Suppressor macrophage treated with lipopolysaccharide for 4 hours (primary cell): ENCODE data around the gene IL36B.

Experiments
- DNase-seq: peaks from one replicate; pipeline ENCODE4 v3.0.0-alpha.2; 2020

IL36B gene

GRCh38 chr2:113075600-113075999 lies 22.9 kb upstream of the IL36B start:
- no peak for DNase-seq

- DNase-seq, result no peak
Observed at GRCh38 chr2:113075030-113075429, 22.4 kb upstream of the IL36B start.

DNA sequence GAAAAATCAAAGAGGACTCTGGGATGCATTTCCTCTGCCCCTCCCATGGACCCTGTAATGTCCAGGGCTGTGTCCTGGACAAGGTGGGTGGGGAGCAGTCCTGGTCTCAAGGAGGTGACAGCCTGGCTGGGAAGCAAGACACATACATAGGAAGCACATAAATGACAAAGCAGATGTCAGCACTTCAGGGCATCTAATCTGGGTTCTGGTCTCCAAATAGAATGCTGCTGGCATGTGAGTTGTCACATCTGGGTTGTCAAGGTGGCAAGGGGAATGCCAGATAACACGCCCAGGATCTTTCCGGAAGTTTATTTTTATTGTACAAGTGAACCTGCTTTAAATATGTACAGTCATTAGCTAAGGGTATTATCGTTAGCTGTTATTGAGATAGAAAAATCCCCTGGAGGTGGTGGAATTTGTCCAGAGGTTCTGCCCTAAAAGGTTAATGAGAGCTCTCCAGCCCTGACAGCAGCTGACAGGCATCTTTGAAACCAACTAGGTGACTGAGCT lies 20.7 kb upstream of the IL36B start:
- DNase-seq, result no peak

DNA sequence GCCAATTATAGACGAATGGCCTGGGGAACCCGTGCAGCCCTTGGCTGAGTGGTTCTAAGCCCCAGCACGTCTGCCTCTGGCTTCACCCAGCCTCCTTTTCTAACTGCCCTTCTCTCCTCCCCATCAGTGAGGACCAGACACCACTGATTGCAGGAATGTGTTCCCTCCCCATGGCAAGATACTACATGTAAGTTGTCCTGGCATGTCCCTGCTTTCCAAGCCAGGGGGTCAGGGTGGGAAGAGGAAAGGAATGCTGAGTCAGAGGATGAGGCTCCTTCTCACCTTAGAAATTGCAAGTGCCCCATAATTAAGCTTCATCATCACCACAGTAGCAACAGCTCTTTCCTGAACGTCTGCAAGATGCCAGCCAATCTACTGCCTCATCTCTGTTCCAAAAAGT lies 19.9 kb upstream of the IL36B start:
- no peak for DNase-seq

GRCh38 chr2:113070606-113070975 lies 17.9 kb upstream of the IL36B start:
- DNase-seq, result no peak

- DNase-seq, result no peak
Observed at GRCh38 chr2:113069676-113070605, 17.3 kb upstream of the IL36B start.

- no peak for DNase-seq
Observed at GRCh38 chr2:113068706-113069485, 16.2 kb upstream of the IL36B start.

DNA sequence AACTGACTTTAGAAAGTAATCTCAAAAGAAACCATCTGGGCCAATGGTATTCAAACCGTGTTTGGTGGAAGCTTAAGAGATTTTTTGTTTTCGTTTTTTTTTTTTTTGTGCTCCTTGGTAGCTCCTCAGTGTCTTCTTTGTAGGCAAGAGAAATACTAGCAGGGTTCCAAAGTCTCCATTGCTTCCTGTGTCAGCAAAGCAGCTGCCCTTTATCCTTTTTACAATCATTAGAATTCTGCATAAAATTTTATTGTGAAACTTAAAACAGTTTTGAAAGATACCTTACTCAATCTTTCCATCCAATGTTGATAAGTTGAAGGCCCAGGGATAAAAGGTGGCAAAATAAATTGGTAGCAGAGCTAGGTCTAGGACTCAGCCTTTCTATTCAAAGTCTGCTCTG lies 15.6 kb upstream of the IL36B start:
- no peak for DNase-seq

DNA sequence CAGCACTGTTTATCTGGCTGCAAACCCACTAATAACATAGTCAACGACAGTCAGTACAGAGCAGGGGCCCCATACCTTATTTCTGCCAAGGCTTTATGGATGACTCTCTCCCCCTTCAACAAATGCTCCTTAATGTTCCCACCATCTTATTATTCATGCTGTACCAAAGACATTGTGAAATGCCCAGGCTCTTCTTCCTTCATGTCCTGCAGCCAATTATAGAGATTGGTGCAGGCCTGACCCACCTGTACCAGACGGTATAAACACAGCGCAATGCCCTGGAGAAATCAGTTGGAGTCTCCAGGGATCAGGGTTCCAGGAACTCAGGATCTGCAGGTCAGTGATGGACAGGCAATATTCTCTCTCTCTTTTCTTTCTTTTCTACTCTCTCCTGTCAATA lies 15.0 kb upstream of the IL36B start, which contains the start of gene IL1F10:
IL1F10 (plus strand) TSS at position 290 of the 400 bp plus-strand sequence. CDS start 4,769 bp downstream, outside the sequence.
- DNase-seq, result no peak

DNA sequence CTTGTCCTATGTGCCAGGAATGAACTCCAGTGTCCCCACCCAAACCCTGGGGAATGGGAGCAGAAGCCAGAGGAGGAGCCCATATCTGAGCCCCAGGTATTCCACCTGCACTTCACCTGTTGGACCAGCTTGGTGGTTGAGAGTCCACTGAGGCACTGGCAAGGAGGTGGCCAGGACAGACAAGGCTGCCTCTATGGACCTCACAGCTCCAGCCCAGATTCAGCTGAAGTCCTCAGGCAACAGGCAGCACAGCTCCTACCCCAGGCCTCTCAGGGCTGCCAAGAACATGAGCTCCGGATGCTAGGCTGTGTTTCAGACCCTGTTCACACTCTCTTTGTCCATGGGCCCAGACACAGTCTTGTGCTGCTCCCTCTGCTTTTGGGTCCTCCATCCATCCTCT lies 12.2 kb upstream of the IL36B start:
- no peak for DNase-seq

DNA sequence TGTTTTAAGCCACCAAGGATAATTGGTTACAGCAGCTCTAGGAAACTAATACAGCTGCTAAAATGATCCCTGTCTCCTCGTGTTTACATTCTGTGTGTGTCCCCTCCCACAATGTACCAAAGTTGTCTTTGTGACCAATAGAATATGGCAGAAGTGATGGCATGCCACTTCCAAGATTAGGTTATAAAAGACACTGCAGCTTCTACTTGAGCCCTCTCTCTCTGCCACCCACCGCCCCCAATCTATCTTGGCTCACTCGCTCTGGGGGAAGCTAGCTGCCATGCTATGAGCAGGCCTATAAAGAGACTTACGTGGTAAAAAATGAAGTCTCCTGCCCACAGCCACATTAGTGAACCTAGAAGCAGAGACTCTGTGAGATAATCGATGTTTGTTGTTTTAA lies 11.6 kb upstream of the IL36B start:
- DNase-seq, result no peak

DNA sequence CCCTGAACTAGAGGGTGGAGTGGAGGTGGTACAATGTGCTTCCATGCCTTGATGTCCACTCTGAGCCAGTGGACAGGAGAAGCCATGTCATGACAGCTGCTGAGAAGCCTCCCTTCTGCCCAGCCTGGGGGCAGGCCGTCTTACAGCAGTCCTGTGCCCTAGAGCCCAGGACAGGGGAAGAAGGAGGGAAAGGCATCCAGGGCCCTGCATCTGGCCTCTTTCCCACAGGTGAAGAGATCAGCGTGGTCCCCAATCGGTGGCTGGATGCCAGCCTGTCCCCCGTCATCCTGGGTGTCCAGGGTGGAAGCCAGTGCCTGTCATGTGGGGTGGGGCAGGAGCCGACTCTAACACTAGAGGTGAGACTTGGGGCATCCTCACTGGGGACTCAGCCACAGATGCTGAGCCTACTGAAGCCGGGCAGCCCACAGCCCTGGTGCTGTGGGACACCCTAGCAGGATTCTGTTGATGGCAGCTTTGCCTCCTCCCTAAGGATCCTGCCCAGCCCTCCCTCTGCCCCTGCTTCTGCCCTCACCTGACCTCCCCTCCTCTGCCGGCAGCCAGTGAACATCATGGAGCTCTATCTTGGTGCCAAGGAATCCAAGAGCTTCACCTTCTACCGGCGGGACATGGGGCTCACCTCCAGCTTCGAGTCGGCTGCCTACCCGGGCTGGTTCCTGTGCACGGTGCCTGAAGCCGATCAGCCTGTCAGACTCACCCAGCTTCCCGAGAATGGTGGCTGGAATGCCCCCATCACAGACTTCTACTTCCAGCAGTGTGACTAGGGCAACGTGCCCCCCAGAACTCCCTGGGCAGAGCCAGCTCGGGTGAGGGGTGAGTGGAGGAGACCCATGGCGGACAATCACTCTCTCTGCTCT lies 9.5 kb upstream of the IL36B start:
- DNase-seq, result no peak

DNA sequence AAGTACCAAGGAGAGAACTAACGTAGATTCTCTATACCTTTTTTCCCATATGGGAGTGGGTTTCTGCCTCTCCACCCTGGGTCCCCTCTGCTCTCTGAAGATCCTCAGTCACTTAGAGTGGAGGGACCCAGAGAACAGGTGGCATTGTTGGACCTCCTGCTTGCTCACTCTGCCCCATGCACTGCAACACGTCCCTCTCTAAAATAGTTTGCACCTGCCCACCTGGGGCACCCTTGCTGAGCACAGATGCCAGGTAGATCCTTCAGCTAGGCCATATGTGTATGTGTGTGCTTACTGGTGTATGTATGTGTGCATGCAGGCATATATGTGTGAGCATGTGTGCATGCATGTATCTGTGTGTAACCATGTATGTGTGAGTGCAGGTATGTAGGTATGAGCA lies 8.6 kb upstream of the IL36B start:
- DNase-seq, result no peak

DNA sequence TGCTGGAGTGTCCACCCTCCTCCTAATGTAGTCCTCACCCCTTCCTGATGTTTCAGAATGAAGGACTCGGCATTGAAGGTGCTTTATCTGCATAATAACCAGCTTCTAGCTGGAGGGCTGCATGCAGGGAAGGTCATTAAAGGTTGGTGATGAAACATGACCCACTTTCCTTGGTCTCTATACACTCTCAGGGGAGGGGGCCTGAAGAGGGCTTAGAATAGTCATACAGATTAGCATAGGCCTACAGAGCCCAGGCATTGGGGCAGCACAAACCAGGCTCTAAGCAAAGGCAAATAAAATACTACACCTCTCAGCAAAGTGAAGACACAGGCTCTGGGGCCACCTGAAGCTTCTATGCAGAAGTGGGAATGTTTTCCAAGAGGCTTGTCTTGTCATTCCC lies 8.1 kb upstream of the IL36B start:
- DNase-seq, result no peak

DNA sequence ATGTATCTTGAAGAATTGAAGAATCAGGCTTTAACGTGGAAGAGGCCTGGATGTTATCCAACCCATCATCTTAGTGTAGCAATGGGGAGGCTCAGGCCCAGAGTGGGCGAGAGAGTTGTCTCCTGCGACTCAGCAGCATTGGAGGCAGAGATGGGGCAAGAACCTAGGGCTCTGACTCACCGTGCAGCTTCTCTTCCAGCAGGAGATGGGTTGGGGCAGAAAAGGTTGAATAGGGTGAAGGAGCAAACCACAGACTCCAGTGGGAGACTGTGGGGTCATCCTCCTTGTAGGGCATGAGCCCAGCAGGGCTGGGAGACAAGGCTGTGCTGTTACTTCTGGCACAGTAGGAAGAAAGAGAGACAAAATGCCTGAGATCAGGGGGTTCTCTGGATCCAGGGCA lies 7.7 kb upstream of the IL36B start:
- peak; percentile 82 for DNase-seq

- no peak for DNase-seq
Observed at GRCh38 chr2:113058998-113059960, 6.6 kb upstream of the IL36B start, which contains the start of gene IL36RN. Gene IL36RN (plus strand): TSS chr2:113059198. CDS start chr2:113059439, 241 bp downstream.

GRCh38 chr2:113058411-113058994 lies 5.8 kb upstream of the IL36B start:
- no peak for DNase-seq

DNA sequence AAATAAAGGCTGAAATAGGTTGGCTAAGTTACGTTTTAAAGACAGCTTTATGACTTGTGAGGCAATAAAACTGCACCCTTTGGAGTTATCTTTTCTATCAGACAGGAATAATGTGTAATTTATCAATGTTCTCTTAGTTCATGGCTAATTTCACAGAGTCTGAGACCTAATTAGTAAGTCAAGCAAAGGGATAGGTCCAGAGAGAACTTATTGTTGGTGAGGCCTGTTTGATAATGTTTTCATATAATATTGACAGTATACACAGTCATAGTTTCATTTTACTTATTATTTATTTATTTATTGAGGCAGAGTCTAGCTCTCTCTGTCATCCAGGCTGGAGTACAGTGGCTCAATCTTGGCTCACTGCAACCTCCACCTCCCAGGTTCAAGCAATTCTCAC lies 4.5 kb upstream of the IL36B start:
- no peak for DNase-seq

DNA sequence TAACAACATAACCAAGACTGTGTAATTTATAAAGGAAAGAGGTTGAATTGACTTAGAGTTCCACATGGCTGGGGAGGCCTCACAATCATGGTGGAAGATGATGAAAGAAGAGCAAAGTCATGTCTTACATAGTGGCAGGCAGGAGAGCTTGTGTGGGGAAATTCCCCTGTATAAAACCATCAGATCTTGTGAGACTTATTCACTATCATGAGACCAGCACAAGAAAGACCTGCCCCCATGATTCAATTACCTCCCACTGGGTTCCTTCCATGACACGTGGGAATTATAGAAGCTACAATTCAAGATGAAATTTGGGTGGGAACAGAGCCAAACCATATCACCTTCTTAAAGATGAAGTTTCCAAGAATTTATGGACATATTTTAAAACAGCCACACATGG lies 3.9 kb upstream of the IL36B start:
- peak; percentile 85 for DNase-seq

GRCh38 chr2:113054066-113054465 lies 1.4 kb upstream of the IL36B start:
- DNase-seq, result peak; percentile 47

- no peak for DNase-seq
Observed at GRCh38 chr2:113053666-113054065, 999 bp upstream of the IL36B start.
